ENCODE measurements around the gene CLDN9.

CLDN9 gene

GRCh38 chr16:2987286-2987685, 25.4 kb upstream of the CLDN9 start:
- H3K4me1 Mint-ChIP-seq = peaks cover 3% of the 10 kb centered on the region
- H3K9me3 Mint-ChIP-seq = no peaks in the 10 kb centered on the region
- peaks cover 3% of the 10 kb centered on the region for H3K27me3 Mint-ChIP-seq (ENCODE audit: low read depth)
- TF ChIP-seq CTCF (IDR thresholded peaks at IDR 0.05; ENCODE audit: unreplicated experiment in 3 of 3) = no peak
- H3K27ac Mint-ChIP-seq = no peak overlapping the region
- peak overlapping the region in 1 of 3 experiments; percentile 63 for H3K4me3 Mint-ChIP-seq
- no peaks in the 10 kb centered on the region for H3K36me3 Mint-ChIP-seq (ENCODE audit: low read depth)

DNA sequence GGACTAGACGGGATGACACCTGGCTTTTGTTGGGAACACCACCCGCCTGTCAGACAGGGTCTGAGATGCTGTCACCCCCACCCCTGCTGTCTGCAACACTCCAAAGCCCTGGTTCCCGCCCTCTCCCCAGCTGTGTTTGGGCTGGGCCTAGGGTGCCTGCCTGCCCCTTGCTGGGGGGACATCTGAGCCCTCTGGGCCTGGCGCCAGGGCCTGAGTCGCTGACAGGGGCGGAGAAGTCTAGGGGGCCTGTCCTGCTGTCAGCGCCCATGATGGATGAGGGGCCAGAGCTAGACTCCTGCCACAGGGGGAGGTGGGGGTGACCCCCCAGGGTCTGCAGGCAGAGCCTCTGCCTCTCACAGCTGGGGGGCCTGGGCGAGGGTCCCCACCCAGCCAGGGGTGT, 24.9 kb upstream of the CLDN9 start:
- no peaks in the 10 kb centered on the region for H3K9me3 Mint-ChIP-seq
- peaks cover 3% of the 10 kb centered on the region for H3K27me3 Mint-ChIP-seq (ENCODE audit: low read depth)
- no peak for TF ChIP-seq CTCF (IDR thresholded peaks at IDR 0.05; ENCODE audit: unreplicated experiment in 3 of 3)
- peak overlapping the region in 2 of 3 experiments; percentile 55 to 63 for H3K4me3 Mint-ChIP-seq
- H3K27ac Mint-ChIP-seq = no peak overlapping the region
- no peaks in the 10 kb centered on the region for H3K36me3 Mint-ChIP-seq (ENCODE audit: low read depth)
- no peaks in the 10 kb centered on the region for H3K4me1 Mint-ChIP-seq

DNA sequence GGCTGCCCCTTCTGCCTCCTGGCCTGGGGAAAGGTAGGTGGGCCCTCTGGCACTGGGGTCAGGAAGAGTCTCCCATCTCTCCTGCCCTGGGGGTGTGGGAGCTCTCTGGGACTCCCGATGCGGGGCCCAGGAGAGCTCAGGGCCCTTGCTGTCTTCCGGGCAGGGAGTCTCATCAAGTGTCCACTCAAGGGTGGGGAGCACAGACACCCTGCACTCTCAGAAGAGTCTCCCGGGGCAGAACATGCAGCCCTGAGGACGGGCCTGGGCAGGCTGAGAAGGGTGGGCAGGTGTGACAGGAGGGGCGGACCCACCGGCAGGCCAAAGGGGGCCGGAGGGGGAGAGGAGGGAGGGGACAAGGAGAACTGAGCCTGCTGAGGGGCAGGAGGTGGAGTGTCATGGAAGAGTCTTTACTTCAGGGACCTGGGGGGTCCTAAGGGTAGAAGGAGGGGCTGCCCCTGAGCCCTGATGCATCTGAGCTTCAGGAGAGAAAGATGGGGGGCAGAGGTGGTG, 24.1 kb upstream of the CLDN9 start:
- Mint-ChIP-seq H3K27ac (no peak overlapping the region), H3K36me3 (ENCODE audit: low read depth) (no peaks in the 10 kb centered on the region), H3K9me3 (no peaks in the 10 kb centered on the region), H3K27me3 (ENCODE audit: low read depth) (peaks cover 3% of the 10 kb centered on the region), H3K4me3 (peak overlapping the region; percentile 34 to 73 (median 52)), H3K4me1 (no peaks in the 10 kb centered on the region)
- no peak for TF ChIP-seq CTCF (IDR thresholded peaks at IDR 0.05; ENCODE audit: unreplicated experiment in 3 of 3)

DNA sequence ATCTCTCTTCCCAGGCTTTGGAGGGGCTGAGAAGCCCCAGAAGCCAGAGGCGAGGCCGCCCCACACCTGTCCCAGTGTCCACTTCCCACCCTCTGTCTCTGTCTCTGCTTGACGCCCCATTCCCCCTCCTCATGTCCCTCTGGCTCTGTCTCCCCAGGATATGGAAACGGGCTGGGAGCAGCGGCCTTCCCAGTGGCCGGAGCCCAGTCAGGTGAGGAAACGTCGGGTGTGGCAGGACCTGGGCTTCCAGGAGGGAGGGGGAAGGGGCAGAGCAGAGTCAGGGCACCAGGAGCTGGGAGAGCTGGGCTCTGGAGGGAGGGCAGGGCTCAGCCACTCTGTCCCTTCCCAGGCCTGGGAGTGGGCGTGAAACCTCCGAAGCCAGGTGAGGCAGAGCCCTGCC, 21.8 kb upstream of the CLDN9 start:
- Mint-ChIP-seq H3K4me3 (no peak overlapping the region), H3K36me3 (ENCODE audit: low read depth) (no peaks in the 10 kb centered on the region), H3K27ac (no peak overlapping the region), H3K27me3 (ENCODE audit: low read depth) (no peaks in the 10 kb centered on the region), H3K4me1 (no peaks in the 10 kb centered on the region), H3K9me3 (no peaks in the 10 kb centered on the region)
- no peak for TF ChIP-seq CTCF (IDR thresholded peaks at IDR 0.05; ENCODE audit: unreplicated experiment in 3 of 3)

- Mint-ChIP-seq H3K4me3 (no peak overlapping the region), H3K27ac (no peak overlapping the region), H3K4me1 (no peaks in the 10 kb centered on the region), H3K9me3 (no peaks in the 10 kb centered on the region), H3K36me3 (ENCODE audit: low read depth) (no peaks in the 10 kb centered on the region), H3K27me3 (ENCODE audit: low read depth) (no peaks in the 10 kb centered on the region)
- TF ChIP-seq CTCF (IDR thresholded peaks at IDR 0.05; ENCODE audit: unreplicated experiment in 3 of 3) = no peak
Observed at GRCh38 chr16:2991566-2992261, 21.0 kb upstream of the CLDN9 start.
